Subcutaneous abdominal adipose tissue (tissue), 5 donors: ENCODE measurements around the gene IFT122.
A peak's percentile ranks its signal among the peaks of the same experiment; 100 is the strongest.

ENCODE experiments used
- H3K27ac ChIP-seq: one replicate; pipeline ENCODE4 v1.7.0; 2013; ENCODE audit warnings: low read depth, mild to moderate bottlenecking, inconsistent platforms, low read length, moderate library complexity
- H3K27me3 ChIP-seq, 5 donors: one replicate each; pipeline ENCODE4 v1.7.0; 2013; ENCODE audit warnings: low read length in 5 of 5, inconsistent platforms in 1 of 5; ENCODE audit not compliant: control insufficient read depth in 5 of 5, insufficient read depth in 4 of 5
- H3K36me3 ChIP-seq, 5 donors: one replicate each; pipeline ENCODE4 v1.7.0; 2013; ENCODE audit warnings: low read length in 5 of 5; ENCODE audit not compliant: control insufficient read depth in 5 of 5, insufficient read depth in 5 of 5
- H3K4me1 ChIP-seq, 5 donors: one replicate each; pipeline ENCODE4 v1.7.0; 2013; ENCODE audit warnings: low read length in 5 of 5, mild to moderate bottlenecking in 3 of 5, moderate library complexity in 1 of 5; ENCODE audit not compliant: control insufficient read depth in 5 of 5, insufficient read depth in 5 of 5
- H3K4me3 ChIP-seq, 5 donors: one replicate each; pipeline ENCODE4 v1.7.0; 2013; ENCODE audit warnings: low read length in 5 of 5, low read depth in 1 of 5
- H3K9ac ChIP-seq, 5 donors: one replicate each; pipeline ENCODE4 v1.7.0; 2013; ENCODE audit warnings: low read length in 5 of 5, mild to moderate bottlenecking in 4 of 5, moderate library complexity in 3 of 5
- H3K9me3 ChIP-seq, 5 donors: one replicate each; pipeline ENCODE4 v1.7.0; 2013; ENCODE audit warnings: low read length in 5 of 5; ENCODE audit not compliant: control insufficient read depth in 5 of 5
- donor health status: healthy.
- donor health status: healthy.
- donor health status: healthy.
- donor health status: healthy.
- donor health status: healthy.

IFT122 gene

GRCh38 chr3:129446926-129447325 lies 6.9 kb downstream of the IFT122 start:
- Histone ChIP-seq H3K36me3 (peaks cover 2 to 4% (median 2%) of the 10 kb centered on the region in 5 donors), H3K9me3 (no peaks in the 10 kb centered on the region), H3K9ac (no peak overlapping the region), H3K4me3 (no peak overlapping the region), H3K4me1 (peaks cover 12 to 46% (median 36%) of the 10 kb centered on the region in 5 donors), H3K27me3 (no peaks in the 10 kb centered on the region), H3K27ac (no peak overlapping the region)

DNA sequence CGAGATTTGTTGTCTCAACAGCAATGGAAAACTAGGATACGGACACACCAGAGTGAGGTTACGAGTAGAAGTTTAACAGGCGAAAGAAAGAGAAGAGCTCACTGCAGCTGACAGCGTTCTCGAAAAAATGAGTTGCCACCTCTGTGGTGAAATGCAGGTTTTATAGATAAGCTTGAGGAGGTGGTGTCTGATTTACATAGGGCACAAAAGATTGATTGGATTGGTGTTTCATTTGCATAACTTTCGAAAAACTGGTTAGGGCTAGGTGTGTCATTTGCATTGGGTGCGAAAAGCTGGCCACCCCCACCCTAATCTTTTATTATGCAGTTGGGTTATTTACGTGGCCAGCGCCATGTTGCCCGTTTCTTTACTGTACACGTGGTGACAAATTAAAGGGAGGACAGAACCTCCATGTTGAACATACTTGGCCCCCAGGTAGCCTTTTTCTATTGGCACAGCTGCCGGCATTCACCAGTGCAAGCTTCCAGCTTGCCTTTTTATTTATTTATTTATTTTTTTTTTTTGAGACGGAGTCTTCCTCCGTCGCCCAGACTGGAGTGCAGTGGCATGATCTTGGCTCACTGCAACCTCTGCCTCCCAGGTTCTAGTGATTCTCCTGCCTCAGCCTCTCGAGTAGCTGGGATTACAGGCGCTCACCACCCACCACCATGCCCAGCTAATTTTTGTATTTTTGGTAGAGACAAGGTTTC lies 8.3 kb downstream of the IFT122 start:
- no peak overlapping the region for H3K27ac ChIP-seq
- no peaks in the 10 kb centered on the region for H3K27me3 ChIP-seq
- H3K4me3 ChIP-seq: no peak overlapping the region
- H3K9me3 ChIP-seq: no peaks in the 10 kb centered on the region
- H3K36me3 ChIP-seq: peaks cover 4 to 16% (median 15%) of the 10 kb centered on the region in 5 donors
- H3K9ac ChIP-seq: no peak overlapping the region
- H3K4me1 ChIP-seq: peaks cover 3 to 32% (median 22%) of the 10 kb centered on the region in 5 donors

DNA sequence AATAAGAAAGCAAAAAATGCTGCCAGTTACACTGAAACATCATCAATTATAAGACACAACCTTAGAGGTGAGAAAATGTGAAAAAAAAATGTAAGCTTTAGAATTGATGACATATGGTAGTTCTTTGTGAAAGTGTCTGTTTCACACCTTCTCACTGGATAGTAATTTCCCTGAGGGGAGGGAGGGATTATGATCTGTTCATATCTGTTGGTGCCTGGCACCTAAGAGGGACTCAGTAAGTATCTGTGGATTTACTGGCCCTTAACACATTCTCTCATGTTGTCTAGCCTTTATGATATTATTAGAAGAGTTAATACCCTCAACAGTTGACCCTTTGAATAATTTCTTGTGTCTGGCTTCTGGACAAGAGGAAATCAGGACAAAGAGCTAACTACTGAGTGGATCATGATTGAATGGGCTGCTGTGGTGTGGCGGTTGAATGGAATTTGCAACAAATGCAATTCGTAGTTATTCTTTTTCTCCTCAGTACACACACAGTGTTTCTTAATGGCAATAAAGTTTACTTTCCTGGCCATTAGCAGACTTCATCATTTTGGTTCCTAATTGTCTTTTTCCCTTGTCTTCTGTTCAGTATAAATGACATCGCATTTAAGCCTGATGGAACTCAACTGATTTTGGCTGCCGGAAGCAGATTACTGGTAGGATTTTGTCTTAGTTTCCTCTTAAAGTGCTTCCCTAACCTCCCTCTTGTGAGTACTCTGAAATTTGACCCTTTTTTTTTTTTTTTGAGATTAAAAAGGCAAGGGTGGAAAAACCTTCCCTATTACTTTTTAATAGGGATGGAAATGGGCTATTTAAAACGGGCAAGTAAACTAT lies 9.5 kb downstream of the IFT122 start:
- peak overlapping the region; percentile 5 for H3K27ac ChIP-seq
- H3K9me3 ChIP-seq: no peaks in the 10 kb centered on the region
- H3K27me3 ChIP-seq: no peaks in the 10 kb centered on the region
- peak overlapping the region in 1 of 5 donors; percentile 10 for H3K4me3 ChIP-seq
- H3K9ac ChIP-seq: peak overlapping the region in 1 of 5 donors; percentile 28
- H3K36me3 ChIP-seq: peaks cover 4 to 27% (median 19%) of the 10 kb centered on the region in 5 donors
- peaks cover 3 to 22% (median 12%) of the 10 kb centered on the region in 5 donors for H3K4me1 ChIP-seq

DNA sequence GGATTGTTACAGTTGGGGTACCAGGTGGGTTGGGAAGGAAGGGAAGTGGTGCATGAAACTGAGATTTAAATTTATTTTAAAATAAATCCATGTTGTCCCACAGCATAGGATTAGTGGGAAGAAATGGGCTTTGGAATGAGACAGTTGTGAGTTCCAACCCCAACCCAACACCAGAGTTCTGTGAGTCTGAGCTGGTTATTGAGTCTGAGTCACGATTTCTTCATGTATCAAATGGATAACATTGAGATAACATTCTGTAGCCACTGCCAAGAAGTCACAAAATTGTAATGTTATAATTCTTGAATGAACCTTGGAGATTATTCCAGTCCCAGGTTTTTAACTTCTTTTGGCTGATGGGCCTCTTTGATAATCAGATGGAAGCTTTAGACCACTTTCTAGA lies 13.7 kb downstream of the IFT122 start:
- Histone ChIP-seq H3K9ac (no peak overlapping the region), H3K4me1 (peaks cover 3 to 15% (median 12%) of the 10 kb centered on the region in 5 donors), H3K27me3 (no peaks in the 10 kb centered on the region), H3K4me3 (no peak overlapping the region), H3K9me3 (no peaks in the 10 kb centered on the region), H3K27ac (no peak overlapping the region), H3K36me3 (peaks cover 4 to 55% (median 32%) of the 10 kb centered on the region in 5 donors)

GRCh38 chr3:129460155-129460554 lies 20.1 kb downstream of the IFT122 start:
- Histone ChIP-seq H3K9ac (no peak overlapping the region), H3K9me3 (no peaks in the 10 kb centered on the region), H3K36me3 (peaks cover 12 to 42% (median 24%) of the 10 kb centered on the region in 5 donors), H3K27me3 (no peaks in the 10 kb centered on the region), H3K27ac (no peak overlapping the region), H3K4me1 (peaks cover 0 to 11% (median 9%) of the 10 kb centered on the region in 5 donors), H3K4me3 (no peak overlapping the region)

DNA sequence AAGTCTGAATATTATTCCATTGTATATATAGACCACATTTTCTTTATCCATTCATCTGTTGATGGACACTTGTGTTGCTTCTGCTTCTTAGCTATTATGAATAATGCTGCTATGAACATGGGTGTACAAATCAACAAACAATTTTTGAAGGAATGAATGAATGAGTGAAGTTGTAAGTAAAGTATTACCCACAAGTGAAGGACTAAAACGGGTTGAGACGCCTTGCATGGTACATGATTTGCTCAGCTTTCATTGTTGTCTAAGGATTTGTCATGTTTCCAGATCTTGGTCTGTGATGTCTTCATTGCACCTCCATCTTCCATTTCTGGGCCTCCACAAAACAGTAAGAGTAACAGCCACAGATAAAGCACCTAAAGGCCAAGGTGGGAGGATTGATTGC lies 20.5 kb downstream of the IFT122 start:
- H3K36me3 ChIP-seq: peaks cover 12 to 42% (median 24%) of the 10 kb centered on the region in 5 donors
- H3K27ac ChIP-seq: no peak overlapping the region
- no peaks in the 10 kb centered on the region for H3K27me3 ChIP-seq
- H3K4me1 ChIP-seq: peaks cover 0 to 11% (median 9%) of the 10 kb centered on the region in 5 donors
- no peak overlapping the region for H3K9ac ChIP-seq
- H3K4me3 ChIP-seq: no peak overlapping the region
- no peaks in the 10 kb centered on the region for H3K9me3 ChIP-seq

GRCh38 chr3:129461022-129461421 lies 21.0 kb downstream of the IFT122 start:
- Histone ChIP-seq H3K27ac (no peak overlapping the region), H3K4me3 (no peak overlapping the region), H3K9me3 (no peaks in the 10 kb centered on the region), H3K27me3 (no peaks in the 10 kb centered on the region), H3K9ac (peak overlapping the region in 1 of 5 donors; percentile 0), H3K4me1 (peaks cover 0 to 11% (median 9%) of the 10 kb centered on the region in 5 donors), H3K36me3 (peaks cover 12 to 39% (median 22%) of the 10 kb centered on the region in 5 donors)

GRCh38 chr3:129461461-129462146 lies 21.6 kb downstream of the IFT122 start:
- Histone ChIP-seq H3K27ac (no peak overlapping the region), H3K36me3 (peaks cover 12 to 35% (median 22%) of the 10 kb centered on the region in 5 donors)

DNA sequence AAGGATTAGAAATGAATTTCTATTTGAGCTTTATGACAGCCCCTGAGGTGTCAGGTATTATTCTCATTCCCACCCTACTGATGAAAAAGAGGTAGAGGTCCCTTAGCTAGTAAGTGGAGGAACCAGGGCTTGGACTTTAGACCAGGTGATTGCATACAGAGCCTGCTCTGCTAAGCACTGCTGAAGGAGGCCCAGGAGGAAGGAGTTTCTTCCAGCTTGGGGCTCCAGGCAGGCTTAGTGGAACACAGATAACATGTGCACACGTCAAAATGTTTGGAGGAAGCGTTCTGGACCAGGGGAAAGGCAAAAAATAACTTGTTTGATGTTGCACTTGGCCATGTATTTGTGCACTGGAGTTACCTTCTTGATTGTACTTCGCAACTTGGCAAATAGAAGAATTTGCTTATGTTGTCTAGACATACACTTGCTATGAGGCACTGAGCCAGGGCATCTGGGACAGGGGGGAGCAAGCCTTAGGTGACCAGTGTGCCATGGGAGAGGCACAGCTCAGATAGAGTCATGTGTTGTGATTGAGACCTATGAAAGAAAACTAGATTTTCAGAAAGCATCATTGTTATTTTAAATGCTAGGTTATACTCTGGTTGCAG lies 22.4 kb downstream of the IFT122 start:
- Histone ChIP-seq H3K9ac (no peak overlapping the region), H3K4me3 (no peak overlapping the region), H3K27me3 (no peaks in the 10 kb centered on the region), H3K4me1 (peaks cover 0 to 11% (median 9%) of the 10 kb centered on the region in 5 donors), H3K36me3 (peaks cover 11 to 30% (median 25%) of the 10 kb centered on the region in 5 donors), H3K27ac (no peak overlapping the region), H3K9me3 (no peaks in the 10 kb centered on the region)

More at GRCh38 chr3:129461461-129462146, 21.6 kb downstream of the IFT122 start:
- no peaks in the 10 kb centered on the region for H3K9me3 ChIP-seq
- no peaks in the 10 kb centered on the region for H3K27me3 ChIP-seq
- peaks cover 0 to 11% (median 9%) of the 10 kb centered on the region in 5 donors for H3K4me1 ChIP-seq
- H3K4me3 ChIP-seq: no peak overlapping the region
- H3K9ac ChIP-seq: peak overlapping the region in 2 of 5 donors; percentile 0 to 7
